Measurements from ENCODE around the gene MYO7B.

- TF ChIP-seq CTCF (IDR thresholded peaks at IDR 0.05; ENCODE audit: poor library complexity) (no peak), EZH2 (IDR thresholded peaks at IDR 0.05; ENCODE audit: borderline replicate concordance) (no peak), EZH2phosphoT487 (IDR thresholded peaks at IDR 0.05; ENCODE audit: low read depth, severe bottlenecking, unreplicated experiment) (no peak)
Observed at GRCh38 chr2:127620866-127621265, 85.4 kb downstream of the MYO7B start.

Data from hepatocyte (in vitro differentiated cells).